ENCODE results near the gene MYH6. TPM values are rescaled to one million over a fixed set of nuclear protein-coding genes. Genes with fewer than 3 reads are reported as not detected.

The MYH6 gene
- total RNA-seq, 1 experiment from 2014 or later = not detected

GRCh38 chr14:23358553-23359166 is 49.4 kb downstream of the MYH6 start:
- no peak for DNase-seq (ENCODE audit: low read depth)

GRCh38 chr14:23358042-23358441 is 50.0 kb downstream of the MYH6 start:
- DNase-seq (ENCODE audit: low read depth) = no peak

- no peak for DNase-seq (ENCODE audit: low read depth)
Observed at GRCh38 chr14:23357261-23357660, 50.8 kb downstream of the MYH6 start.

GRCh38 chr14:23356662-23357061 is 51.4 kb downstream of the MYH6 start:
- no peak for DNase-seq (ENCODE audit: low read depth)

- DNase-seq (ENCODE audit: low read depth) = no peak
Observed at GRCh38 chr14:23355871-23356435, 52.1 kb downstream of the MYH6 start.

- DNase-seq (ENCODE audit: low read depth) = no peak
Observed at GRCh38 chr14:23354990-23355389, 53.1 kb downstream of the MYH6 start.

- DNase-seq (ENCODE audit: low read depth) = no peak
Observed at GRCh38 chr14:23353433-23353780, 54.7 kb downstream of the MYH6 start.

- DNase-seq (ENCODE audit: low read depth) = peak; percentile 72
Observed at GRCh38 chr14:23352506-23353432, 55.3 kb downstream of the MYH6 start, which contains the start of gene SLC22A17. Gene SLC22A17 (minus strand): TSS chr14:23352887.

GRCh38 chr14:23351681-23352505 is 56.2 kb downstream of the MYH6 start:
- DNase-seq (ENCODE audit: low read depth) = no peak

GRCh38 chr14:23349156-23349845 is 58.8 kb downstream of the MYH6 start:
- no peak for DNase-seq (ENCODE audit: low read depth)

GRCh38 chr14:23348297-23348655 is 59.8 kb downstream of the MYH6 start:
- no peak for DNase-seq (ENCODE audit: low read depth)

- DNase-seq (ENCODE audit: low read depth) = no peak
Observed at GRCh38 chr14:23347406-23348296, 60.4 kb downstream of the MYH6 start.

GRCh38 chr14:23346693-23347405 is 61.2 kb downstream of the MYH6 start:
- DNase-seq (ENCODE audit: low read depth) = no peak

- DNase-seq (ENCODE audit: low read depth) = no peak
Observed at GRCh38 chr14:23345987-23346692, 61.9 kb downstream of the MYH6 start.

GRCh38 chr14:23344481-23344880 is 63.6 kb downstream of the MYH6 start:
- DNase-seq (ENCODE audit: low read depth) = no peak

- no peak for DNase-seq (ENCODE audit: low read depth)
Observed at GRCh38 chr14:23339506-23340268, 68.4 kb downstream of the MYH6 start.

GRCh38 chr14:23335623-23336022 is 72.5 kb downstream of the MYH6 start:
- DNase-seq (ENCODE audit: low read depth) = no peak
